WERI-Rb-1 (cell line): ENCODE data around the gene TMEM164.

Experiments used
- DNase-seq: peaks from one replicate; pipeline ENCODE4 v3.0.0-alpha.2; 2020
- H3K27ac ChIP-seq: fragments of 250-450 bp; sonication (Bioruptor Pico); 2 replicates; pipeline ENCODE4 v1.5.1; 2020; ENCODE audit warnings: mild to moderate bottlenecking, moderate library complexity
- H3K27me3 ChIP-seq: fragments of 250-450 bp; sonication (Bioruptor Pico); 2 replicates; pipeline ENCODE4 v1.5.1; 2021; ENCODE audit warnings: mild to moderate bottlenecking, low read depth, moderate library complexity; ENCODE audit not compliant: insufficient read depth, severe bottlenecking
- H3K36me3 ChIP-seq: fragments of 250-450 bp; sonication (Bioruptor Pico); 2 replicates; pipeline ENCODE4 v1.5.1; 2020; ENCODE audit warnings: mild to moderate bottlenecking, moderate library complexity
- H3K4me3 ChIP-seq: 2 replicates; pipeline ENCODE4 v1.5.1; 2011; ENCODE audit warnings: low read depth, mild to moderate bottlenecking, control low read depth, low read length
- H3K9me3 ChIP-seq: fragments of 250-450 bp; sonication (Bioruptor Pico); 2 replicates; pipeline ENCODE4 v1.5.1; 2021; ENCODE audit warnings: mild to moderate bottlenecking, moderate library complexity; ENCODE audit not compliant: severe bottlenecking
- TF ChIP-seq, protein P1 (sequence below): IDR thresholded peaks from 2 replicates; pipeline ENCODE4 v1.5.1; 2011; ENCODE audit warnings: low read depth, mild to moderate bottlenecking, control low read depth, inconsistent platforms, low read length

The TMEM164 gene

DNA sequence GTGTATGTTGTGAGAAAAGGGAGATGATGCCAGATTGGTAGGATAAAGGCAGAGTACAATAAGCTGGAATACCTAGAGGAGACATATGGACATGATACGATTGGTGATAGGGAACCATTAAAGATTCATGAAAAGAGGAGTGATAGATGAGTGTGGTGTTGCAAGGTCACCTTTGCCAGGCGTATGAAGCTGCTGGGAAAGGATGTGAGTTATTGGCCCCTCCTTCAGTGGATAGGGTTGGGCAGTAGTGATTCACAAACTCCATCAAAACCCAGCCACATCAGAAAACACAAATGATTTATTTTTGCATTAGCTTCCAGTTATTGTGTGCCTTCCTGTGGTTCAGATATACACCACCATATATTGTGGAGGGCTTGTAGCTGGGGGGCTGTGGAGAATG lies 34.3 kb downstream of the TMEM164 start:
- H3K9me3 ChIP-seq: no peaks in the 10 kb centered on the region
- no peaks in the 10 kb centered on the region for H3K36me3 ChIP-seq
- H3K4me3 ChIP-seq: no peak overlapping the region
- no peak for DNase-seq
- TF ChIP-seq, protein P1, sequence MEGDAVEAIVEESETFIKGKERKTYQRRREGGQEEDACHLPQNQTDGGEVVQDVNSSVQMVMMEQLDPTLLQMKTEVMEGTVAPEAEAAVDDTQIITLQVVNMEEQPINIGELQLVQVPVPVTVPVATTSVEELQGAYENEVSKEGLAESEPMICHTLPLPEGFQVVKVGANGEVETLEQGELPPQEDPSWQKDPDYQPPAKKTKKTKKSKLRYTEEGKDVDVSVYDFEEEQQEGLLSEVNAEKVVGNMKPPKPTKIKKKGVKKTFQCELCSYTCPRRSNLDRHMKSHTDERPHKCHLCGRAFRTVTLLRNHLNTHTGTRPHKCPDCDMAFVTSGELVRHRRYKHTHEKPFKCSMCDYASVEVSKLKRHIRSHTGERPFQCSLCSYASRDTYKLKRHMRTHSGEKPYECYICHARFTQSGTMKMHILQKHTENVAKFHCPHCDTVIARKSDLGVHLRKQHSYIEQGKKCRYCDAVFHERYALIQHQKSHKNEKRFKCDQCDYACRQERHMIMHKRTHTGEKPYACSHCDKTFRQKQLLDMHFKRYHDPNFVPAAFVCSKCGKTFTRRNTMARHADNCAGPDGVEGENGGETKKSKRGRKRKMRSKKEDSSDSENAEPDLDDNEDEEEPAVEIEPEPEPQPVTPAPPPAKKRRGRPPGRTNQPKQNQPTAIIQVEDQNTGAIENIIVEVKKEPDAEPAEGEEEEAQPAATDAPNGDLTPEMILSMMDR: no peak
- H3K27me3 ChIP-seq: no peaks in the 10 kb centered on the region
- no peak overlapping the region for H3K27ac ChIP-seq

DNA sequence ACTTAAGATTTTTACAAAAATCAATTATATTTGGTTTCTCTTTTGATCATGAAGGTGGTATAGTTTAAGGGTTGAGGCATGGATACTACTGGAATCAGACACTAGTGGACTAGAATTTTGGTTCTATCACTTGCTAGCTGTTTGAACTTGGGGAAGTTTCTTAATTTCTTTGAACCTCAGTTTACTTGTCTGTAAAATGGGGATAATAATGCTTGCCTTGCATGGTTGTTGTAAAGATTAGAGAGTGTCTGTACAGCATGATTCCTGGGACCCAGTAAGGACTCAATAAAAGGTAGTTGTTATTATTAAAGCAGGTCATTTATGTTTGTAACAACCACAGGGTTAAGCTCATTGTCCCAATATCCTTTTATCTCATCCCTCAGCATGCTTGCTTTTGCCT lies 36.0 kb downstream of the TMEM164 start:
- H3K4me3 ChIP-seq: no peak overlapping the region
- H3K27me3 ChIP-seq: no peaks in the 10 kb centered on the region
- H3K36me3 ChIP-seq: no peaks in the 10 kb centered on the region
- H3K9me3 ChIP-seq: no peaks in the 10 kb centered on the region
- no peak overlapping the region for H3K27ac ChIP-seq
- TF ChIP-seq, protein P1: no peak
- DNase-seq: no peak

DNA sequence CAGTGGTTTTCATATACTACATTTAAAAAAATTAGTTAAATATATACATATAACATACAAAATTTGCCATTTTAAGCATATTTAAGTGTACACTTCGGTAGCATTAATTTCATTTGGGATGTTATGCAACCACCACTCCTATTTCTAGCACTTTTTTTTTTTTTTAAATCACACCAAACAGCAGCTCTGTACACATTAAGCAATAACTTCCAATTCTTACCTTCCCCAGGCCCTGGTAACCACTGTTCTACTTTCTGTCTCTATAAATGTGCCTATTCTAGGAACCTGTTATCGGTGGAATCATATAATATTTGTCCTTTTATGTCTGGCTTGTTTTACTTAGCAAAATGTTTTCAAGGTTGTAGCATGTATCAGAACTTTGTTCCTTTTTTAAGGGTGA lies 39.1 kb downstream of the TMEM164 start:
- H3K27me3 ChIP-seq: no peaks in the 10 kb centered on the region
- no peak overlapping the region for H3K4me3 ChIP-seq
- DNase-seq: no peak
- no peaks in the 10 kb centered on the region for H3K36me3 ChIP-seq
- TF ChIP-seq, protein P1: no peak
- no peaks in the 10 kb centered on the region for H3K9me3 ChIP-seq
- no peak overlapping the region for H3K27ac ChIP-seq

DNA sequence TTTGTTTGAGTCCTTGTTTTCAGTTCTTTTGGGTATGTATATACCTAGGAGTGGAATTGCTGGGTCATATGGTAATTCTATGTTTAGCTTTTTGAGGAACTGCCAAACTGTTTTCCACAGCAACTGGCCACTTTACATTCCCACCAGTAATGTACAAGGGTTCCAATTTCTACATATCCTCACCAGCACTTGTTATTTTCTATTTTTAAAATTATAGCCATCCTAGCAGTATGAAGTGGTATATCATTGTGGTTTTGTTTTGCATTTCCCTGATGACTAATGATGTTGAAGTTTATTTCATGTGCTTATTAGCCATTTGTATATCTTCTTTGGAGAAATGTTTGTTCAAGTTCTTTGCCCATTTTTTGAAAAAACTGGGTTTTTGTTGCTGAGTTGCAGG lies 39.6 kb downstream of the TMEM164 start:
- H3K4me3 ChIP-seq: no peak overlapping the region
- no peak overlapping the region for H3K27ac ChIP-seq
- TF ChIP-seq, protein P1: no peak
- H3K27me3 ChIP-seq: no peaks in the 10 kb centered on the region
- no peak for DNase-seq
- H3K9me3 ChIP-seq: no peaks in the 10 kb centered on the region
- H3K36me3 ChIP-seq: no peaks in the 10 kb centered on the region

DNA sequence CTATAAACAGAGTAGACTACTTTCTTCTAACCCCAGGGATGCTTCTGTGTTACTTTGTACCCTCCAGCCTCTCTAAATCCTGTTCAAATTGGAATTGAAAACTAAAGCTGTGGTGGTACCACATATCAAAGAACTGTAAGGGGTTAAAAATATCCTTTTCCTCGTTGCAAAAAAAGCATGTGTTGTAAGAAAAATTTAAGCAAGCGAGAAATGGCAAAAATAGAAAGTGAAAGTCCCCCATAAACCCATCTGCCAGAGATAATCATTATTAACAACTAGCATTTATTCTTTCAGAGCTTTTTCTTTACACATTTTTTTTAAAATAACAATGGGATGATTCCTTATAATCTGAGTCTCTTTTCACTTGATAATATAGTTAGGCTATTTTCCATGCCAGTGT lies 40.6 kb downstream of the TMEM164 start:
- H3K4me3 ChIP-seq: no peak overlapping the region
- no peak for DNase-seq
- TF ChIP-seq, protein P1: no peak
- H3K9me3 ChIP-seq: no peaks in the 10 kb centered on the region
- no peak overlapping the region for H3K27ac ChIP-seq
- H3K27me3 ChIP-seq: no peaks in the 10 kb centered on the region
- no peaks in the 10 kb centered on the region for H3K36me3 ChIP-seq
